Lower lobe of right lung (tissue), 2 donors: ENCODE data around the gene CHERP. TPM values are rescaled to one million over a fixed set of nuclear protein-coding genes. Genes with fewer than 3 reads are reported as not detected.

Source experiments
- ATAC-seq, 2 donors: fragments of 200-7000 bp; cut with Tn5 transposase; one replicate each; pipeline ENCODE4 v1.9.1; 2020 to 2022; ENCODE audit warnings: mild to moderate bottlenecking in 2 of 2, moderate library complexity in 2 of 2
- DNase-seq: peaks from one replicate; pipeline ENCODE4 v3.0.0-alpha.2; 2020
- H3K27ac ChIP-seq: fragments of 200-600 bp; one replicate; pipeline ENCODE4 v1.8.0; 2022
- H3K27me3 ChIP-seq: fragments of 200-600 bp; one replicate; pipeline ENCODE4 v1.8.0; 2022; ENCODE audit warnings: low read depth
- H3K36me3 ChIP-seq: fragments of 200-600 bp; one replicate; pipeline ENCODE4 v1.8.0; 2022; ENCODE audit warnings: mild to moderate bottlenecking
- H3K4me1 ChIP-seq: fragments of 200-600 bp; one replicate; pipeline ENCODE4 v1.8.0; 2022
- H3K4me3 ChIP-seq: fragments of 200-600 bp; one replicate; pipeline ENCODE4 v1.8.0; 2022; ENCODE audit warnings: mild to moderate bottlenecking
- H3K9me3 ChIP-seq: fragments of 200-600 bp; one replicate; pipeline ENCODE4 v1.8.0; 2022
- intact Hi-C: fragments of 100-400 bp; cut with DNase I; formaldehyde crosslinking; loops from one replicate; pipeline ENCODE4 v1.11.0; 2022
- total RNA-seq: library from RNA; stranded (reverse); fragmentation: NEBNext Ultra II Directional; extraction: Animal tissue kit (Norgen Biotek cat#: 25700); gene quantifications from one replicate; pipeline ENCODE4 v1.2.1, GENCODE V29; 2021
- TF ChIP-seq, protein P1 (sequence below): fragments of 200-600 bp; IDR thresholded peaks from one replicate; pipeline ENCODE4 v1.8.0; 2022; ENCODE audit warnings: antibody characterized with exemption, mild to moderate bottlenecking
- donor health status: DM: no; HTN: yes; CAD: no; lungs with severe emphysema.

CHERP gene
- total RNA-seq, 1 donor from 2014 or later = 35.4 TPM

DNA sequence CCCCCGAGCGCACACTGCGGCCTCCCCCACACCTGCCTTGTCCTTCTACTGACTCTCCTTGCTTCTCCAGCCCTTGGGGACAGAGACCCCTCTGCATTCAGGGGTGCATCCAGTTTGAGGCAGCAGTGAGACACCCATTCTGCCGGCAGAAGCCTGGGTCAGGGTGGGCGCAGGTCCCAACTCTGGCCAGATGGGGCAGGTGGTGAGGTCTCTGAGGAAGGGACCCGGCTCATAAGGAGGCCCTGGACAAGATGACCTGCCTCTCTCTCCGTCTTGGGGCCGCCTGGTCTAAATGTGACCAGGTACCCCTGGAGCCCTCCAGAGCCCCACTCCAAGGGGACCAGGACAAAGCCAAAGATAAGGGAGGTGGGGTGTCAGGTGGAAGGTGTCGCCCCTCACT, 6.1 kb downstream of the CHERP start:
- Histone ChIP-seq H3K4me1 (peaks cover 19% of the 10 kb centered on the region), H3K27ac (no peak overlapping the region)
- intact Hi-C loops = no loop called here

DNA sequence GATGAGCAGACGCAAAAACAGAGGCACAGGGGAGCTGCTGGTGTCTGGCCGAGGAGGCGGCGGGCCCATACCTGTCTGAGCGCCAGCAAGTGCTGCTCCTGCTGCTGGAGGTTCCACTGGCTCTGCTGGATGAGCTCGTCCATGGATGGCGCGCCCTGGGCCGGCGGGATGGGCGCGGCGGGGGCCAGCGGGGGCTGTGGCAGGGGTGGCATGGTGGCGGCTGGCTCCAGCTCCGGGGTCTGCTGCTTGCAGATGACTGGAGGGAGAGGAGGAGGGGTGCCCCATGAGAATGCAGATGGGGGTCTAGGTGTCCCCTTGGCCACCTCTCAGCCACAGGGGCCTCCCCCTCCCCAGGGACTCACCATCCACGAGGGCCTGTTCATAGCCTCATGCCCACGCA, 6.9 kb downstream of the CHERP start:
- ATAC-seq = no peak
- TF ChIP-seq, protein P1, sequence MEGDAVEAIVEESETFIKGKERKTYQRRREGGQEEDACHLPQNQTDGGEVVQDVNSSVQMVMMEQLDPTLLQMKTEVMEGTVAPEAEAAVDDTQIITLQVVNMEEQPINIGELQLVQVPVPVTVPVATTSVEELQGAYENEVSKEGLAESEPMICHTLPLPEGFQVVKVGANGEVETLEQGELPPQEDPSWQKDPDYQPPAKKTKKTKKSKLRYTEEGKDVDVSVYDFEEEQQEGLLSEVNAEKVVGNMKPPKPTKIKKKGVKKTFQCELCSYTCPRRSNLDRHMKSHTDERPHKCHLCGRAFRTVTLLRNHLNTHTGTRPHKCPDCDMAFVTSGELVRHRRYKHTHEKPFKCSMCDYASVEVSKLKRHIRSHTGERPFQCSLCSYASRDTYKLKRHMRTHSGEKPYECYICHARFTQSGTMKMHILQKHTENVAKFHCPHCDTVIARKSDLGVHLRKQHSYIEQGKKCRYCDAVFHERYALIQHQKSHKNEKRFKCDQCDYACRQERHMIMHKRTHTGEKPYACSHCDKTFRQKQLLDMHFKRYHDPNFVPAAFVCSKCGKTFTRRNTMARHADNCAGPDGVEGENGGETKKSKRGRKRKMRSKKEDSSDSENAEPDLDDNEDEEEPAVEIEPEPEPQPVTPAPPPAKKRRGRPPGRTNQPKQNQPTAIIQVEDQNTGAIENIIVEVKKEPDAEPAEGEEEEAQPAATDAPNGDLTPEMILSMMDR = no peak

More for the DNA sequence above, 6.1 kb downstream of the CHERP start:
- DNase-seq (no peak), ATAC-seq (no peak)
- no peaks in the 10 kb centered on the region for H3K27me3 ChIP-seq
- TF ChIP-seq, protein P1 = no peak
- no peaks in the 10 kb centered on the region for H3K9me3 ChIP-seq
- peaks cover 87% of the 10 kb centered on the region for H3K36me3 ChIP-seq
- no peak overlapping the region for H3K4me3 ChIP-seq

DNA sequence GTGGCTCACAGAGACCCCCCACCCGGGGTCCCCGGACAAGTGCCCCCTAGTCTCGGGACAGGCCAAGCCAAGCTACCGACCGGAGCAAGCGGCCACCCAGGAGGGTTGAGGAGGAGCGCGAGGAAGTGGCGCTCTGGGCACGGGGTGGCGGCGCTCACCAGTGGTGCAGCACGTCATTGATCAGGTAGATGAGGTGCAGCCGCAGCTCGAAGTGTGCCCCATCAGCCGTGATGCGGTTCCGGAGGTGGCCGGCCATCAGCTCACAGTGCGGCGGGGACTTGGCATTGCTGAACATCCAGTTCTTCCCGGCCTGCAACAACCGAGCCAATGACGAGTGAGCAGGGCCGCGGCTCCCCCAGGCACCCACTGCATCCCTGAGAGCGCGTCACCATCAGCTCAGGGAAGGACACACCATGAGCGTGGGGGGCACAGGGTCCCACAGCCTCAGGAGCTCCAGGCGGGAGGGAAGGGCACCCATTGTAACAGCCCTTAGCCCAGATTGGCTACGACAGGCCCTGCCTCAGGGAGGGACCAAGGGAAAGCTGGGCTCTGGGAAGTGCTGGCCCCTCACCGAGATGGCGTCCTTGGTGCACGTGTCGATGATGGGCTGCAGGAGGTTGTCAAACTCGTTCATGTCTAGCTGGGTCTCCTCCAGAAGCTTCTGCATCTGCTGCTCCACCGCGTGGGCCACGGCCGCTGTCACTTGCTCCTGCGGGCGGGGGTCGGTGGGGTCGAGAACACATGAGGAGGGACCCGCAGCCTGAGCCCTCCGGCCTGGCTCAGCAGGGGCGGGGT, 9.6 kb downstream of the CHERP start:
- Histone ChIP-seq H3K4me1 (no peaks in the 10 kb centered on the region), H3K9me3 (no peaks in the 10 kb centered on the region), H3K4me3 (no peak overlapping the region), H3K27ac (no peak overlapping the region), H3K27me3 (no peaks in the 10 kb centered on the region), H3K36me3 (peaks cover 99% of the 10 kb centered on the region)
- TF ChIP-seq, protein P1 = no peak
- intact Hi-C loops = no loop called here
- ATAC-seq = no peak
- no peak for DNase-seq

More for the DNA sequence above, 6.9 kb downstream of the CHERP start:
- no peaks in the 10 kb centered on the region for H3K9me3 ChIP-seq
- no peak overlapping the region for H3K4me3 ChIP-seq
- intact Hi-C loops = no loop called here
- DNase-seq = no peak
- H3K4me1 ChIP-seq = peaks cover 11% of the 10 kb centered on the region
- H3K27me3 ChIP-seq = no peaks in the 10 kb centered on the region
- H3K27ac ChIP-seq = no peak overlapping the region
- H3K36me3 ChIP-seq = peaks cover 92% of the 10 kb centered on the region

DNA sequence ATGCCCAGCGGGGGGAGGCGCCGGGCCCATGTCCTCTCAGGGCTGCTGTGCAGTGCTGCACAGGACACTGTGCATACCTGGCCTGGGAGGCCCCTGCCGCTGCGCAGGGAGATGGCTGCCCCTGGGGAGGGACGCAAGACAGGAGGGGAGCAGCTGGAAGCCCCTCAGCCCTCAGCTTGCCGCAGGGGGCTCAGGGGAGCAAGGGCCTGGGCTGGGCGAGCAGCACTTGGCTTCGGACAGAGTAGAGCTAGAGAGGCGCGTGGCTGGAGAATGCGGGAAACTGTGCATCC, 10.9 kb downstream of the CHERP start:
- TF ChIP-seq, protein P1 = no peak
- DNase-seq (no peak), ATAC-seq (peak in 1 of 2 donors; percentile 8)
- Histone ChIP-seq H3K36me3 (peaks cover 100% of the 10 kb centered on the region), H3K27ac (no peak overlapping the region), H3K4me1 (no peaks in the 10 kb centered on the region), H3K4me3 (no peak overlapping the region), H3K27me3 (no peaks in the 10 kb centered on the region), H3K9me3 (no peaks in the 10 kb centered on the region)
- intact Hi-C loops = no loop called here

DNA sequence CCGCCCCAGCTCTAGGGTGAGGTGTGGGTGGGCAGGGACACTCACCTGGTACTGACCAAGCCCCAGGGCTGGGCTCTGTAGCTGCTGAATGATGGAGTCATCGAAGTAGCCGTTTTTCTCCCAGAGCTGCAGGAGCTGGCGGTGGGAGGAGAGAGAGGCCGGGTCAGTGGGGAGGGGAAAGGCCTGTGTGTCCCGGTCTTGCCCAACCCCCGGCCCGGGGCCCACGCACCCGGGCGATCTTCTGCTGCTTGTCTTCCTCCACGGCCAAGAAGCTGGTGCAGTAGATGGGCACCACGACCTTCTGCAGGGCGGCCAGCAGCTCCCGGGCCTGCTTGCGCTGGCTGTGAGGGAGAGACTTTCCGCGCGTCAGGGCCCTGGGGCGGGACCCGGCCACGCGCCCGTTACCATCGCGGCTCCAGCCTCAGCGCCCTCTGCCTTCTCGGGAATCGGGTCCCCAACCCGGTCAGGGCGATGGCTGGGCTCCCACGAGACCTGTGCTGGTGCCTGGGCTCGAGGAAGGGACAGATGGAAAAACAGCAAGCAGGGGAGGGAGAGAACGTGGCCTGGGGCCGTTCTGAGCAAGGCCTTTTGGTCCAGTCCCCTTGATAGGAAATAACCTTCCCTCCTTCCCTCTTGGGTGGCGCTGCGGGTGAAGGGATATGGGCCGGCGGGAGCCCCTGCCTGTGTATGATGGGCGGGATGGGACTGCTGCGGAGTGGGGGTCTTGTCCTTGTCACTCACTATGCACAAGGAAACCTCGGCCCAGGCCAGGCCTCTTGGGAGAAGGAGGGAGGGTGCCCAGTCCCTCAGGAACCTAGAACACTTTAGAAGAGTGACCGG, 11.5 kb downstream of the CHERP start:
- Histone ChIP-seq H3K27ac (no peak overlapping the region), H3K9me3 (no peaks in the 10 kb centered on the region), H3K4me3 (no peak overlapping the region), H3K27me3 (no peaks in the 10 kb centered on the region), H3K36me3 (peaks cover 100% of the 10 kb centered on the region), H3K4me1 (no peaks in the 10 kb centered on the region)
- intact Hi-C loops = no loop called here
- DNase-seq (no peak), ATAC-seq (no peak)
- TF ChIP-seq, protein P1 = no peak
